ENCODE data around the gene CDH10. TPM values are rescaled to one million over a fixed set of nuclear protein-coding genes. Genes with fewer than 3 reads are reported as not detected.

CDH10 gene
- total RNA-seq, 3 donors from 2014 or later (not counting 1 experiment from before 2014, with no cell fraction given) = not detected

DNA sequence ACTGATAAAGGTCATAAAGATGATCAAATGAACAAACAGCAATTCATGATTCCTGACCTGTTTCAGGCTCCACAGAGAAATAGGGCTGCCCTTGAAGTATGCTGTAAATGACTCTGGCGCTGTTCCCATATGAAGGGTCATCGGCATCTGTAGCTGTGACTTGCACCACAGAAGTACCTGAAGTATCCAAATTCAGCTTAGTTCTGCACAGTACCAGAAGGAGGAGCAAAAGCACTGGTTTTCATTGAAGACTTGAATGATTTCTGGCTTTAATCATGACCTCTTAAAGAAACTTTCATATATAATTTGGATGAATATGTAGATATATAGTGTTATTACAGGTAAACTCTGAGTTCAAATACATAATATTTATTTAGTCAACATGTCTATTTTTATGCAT, 109.1 kb downstream of the CDH10 start:
- Mint-ChIP-seq H3K4me3 (no peak overlapping the region), H3K4me1 (no peaks in the 10 kb centered on the region), H3K9me3 (peaks cover 0 to 7% of the 10 kb centered on the region in 2 donors), H3K27me3 (ENCODE audit: low read depth in 2 of 2) (no peaks in the 10 kb centered on the region), H3K27ac (no peak overlapping the region), H3K36me3 (no peaks in the 10 kb centered on the region)
- DNase-seq (no peak), ATAC-seq (no peak)
- TF ChIP-seq, protein P1, sequence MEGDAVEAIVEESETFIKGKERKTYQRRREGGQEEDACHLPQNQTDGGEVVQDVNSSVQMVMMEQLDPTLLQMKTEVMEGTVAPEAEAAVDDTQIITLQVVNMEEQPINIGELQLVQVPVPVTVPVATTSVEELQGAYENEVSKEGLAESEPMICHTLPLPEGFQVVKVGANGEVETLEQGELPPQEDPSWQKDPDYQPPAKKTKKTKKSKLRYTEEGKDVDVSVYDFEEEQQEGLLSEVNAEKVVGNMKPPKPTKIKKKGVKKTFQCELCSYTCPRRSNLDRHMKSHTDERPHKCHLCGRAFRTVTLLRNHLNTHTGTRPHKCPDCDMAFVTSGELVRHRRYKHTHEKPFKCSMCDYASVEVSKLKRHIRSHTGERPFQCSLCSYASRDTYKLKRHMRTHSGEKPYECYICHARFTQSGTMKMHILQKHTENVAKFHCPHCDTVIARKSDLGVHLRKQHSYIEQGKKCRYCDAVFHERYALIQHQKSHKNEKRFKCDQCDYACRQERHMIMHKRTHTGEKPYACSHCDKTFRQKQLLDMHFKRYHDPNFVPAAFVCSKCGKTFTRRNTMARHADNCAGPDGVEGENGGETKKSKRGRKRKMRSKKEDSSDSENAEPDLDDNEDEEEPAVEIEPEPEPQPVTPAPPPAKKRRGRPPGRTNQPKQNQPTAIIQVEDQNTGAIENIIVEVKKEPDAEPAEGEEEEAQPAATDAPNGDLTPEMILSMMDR (IDR thresholded peaks at IDR 0.05) = no peak
- intact Hi-C loops (cut with micrococcal nuclease) = no loop called here
- peaks cover 3% of the 10 kb centered on the region for H3K9me3 ChIP-seq (ENCODE audit: control insufficient read depth, insufficient read depth, low read length)
- whole genome bisulfite sequencing (ENCODE audit: insufficient coverage) = 89% methylated on average over 2 of the region's 2 CpGs
- no peak overlapping the region for H3K27ac ChIP-seq (ENCODE audit: low read length)
- no peaks in the 10 kb centered on the region for H3K4me1 ChIP-seq (ENCODE audit: control insufficient read depth, insufficient read depth, low read length)
- no peak overlapping the region for H3K4me3 ChIP-seq (ENCODE audit: low read length)
- no peaks in the 10 kb centered on the region for H3K27me3 ChIP-seq (ENCODE audit: control insufficient read depth, insufficient read depth, low read length)
- no peaks in the 10 kb centered on the region for H3K36me3 ChIP-seq (ENCODE audit: control insufficient read depth, insufficient read depth, low read length)

DNA sequence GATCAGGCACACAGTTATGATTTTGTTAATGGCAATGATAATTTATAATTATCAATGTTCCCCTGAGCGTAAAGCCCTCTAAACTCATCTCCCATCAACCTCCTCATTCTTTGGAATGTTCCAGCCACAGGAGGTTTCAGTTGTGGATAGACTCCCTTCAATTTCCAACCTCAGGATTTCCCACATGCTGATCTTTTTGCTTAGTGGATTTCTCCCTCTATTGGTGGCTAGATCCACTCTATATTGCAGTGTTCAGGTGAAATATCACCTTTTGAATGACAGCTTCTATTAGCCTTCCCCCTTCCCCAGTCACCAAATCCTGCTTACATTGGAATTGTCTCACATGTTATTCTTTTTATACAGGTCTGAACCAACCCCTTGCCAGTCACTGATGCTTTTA, 113.9 kb downstream of the CDH10 start:
- Mint-ChIP-seq H3K27ac (no peak overlapping the region), H3K9me3 (peaks cover 7 to 12% of the 10 kb centered on the region in 2 donors), H3K4me3 (no peak overlapping the region), H3K27me3 (ENCODE audit: low read depth in 2 of 2) (no peaks in the 10 kb centered on the region), H3K36me3 (no peaks in the 10 kb centered on the region), H3K4me1 (no peaks in the 10 kb centered on the region)
- intact Hi-C loops (cut with micrococcal nuclease) = no loop called here
- Histone ChIP-seq H3K4me1 (ENCODE audit: control insufficient read depth, insufficient read depth, low read length) (no peaks in the 10 kb centered on the region), H3K36me3 (ENCODE audit: control insufficient read depth, insufficient read depth, low read length) (no peaks in the 10 kb centered on the region), H3K4me3 (ENCODE audit: low read length) (no peak overlapping the region), H3K27me3 (ENCODE audit: control insufficient read depth, insufficient read depth, low read length) (no peaks in the 10 kb centered on the region), H3K27ac (ENCODE audit: low read length) (no peak overlapping the region), H3K9me3 (ENCODE audit: control insufficient read depth, insufficient read depth, low read length) (peaks cover 3% of the 10 kb centered on the region)
- ATAC-seq = no peak
- 75% methylated on average over 1 of the region's 1 CpG for WGBS (ENCODE audit: insufficient coverage)
- TF ChIP-seq, protein P1 (IDR thresholded peaks at IDR 0.05) = no peak
- no peak for DNase-seq

DNA sequence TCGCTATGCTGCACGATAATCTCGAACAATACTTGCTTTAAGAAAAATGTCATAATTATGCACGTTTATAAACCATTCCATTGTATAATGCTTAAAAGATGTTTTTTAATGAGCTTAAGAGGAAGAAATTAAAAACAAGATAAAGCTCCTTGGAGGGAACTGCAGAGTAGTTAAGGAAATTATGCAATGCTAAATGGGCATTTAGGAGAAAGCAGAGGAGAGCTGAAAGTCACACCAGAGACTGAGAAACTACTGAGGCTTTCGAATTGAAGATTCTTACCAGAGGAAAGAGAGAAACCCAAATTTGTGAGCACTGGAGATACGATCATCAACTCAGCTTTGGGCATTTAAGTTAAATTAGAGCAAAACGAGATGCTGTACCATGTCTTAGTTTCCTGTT, 119.4 kb downstream of the CDH10 start:
- H3K36me3 ChIP-seq (ENCODE audit: control insufficient read depth, insufficient read depth, low read length) = no peaks in the 10 kb centered on the region
- TF ChIP-seq, protein P1 (IDR thresholded peaks at IDR 0.05) = no peak
- H3K4me1 ChIP-seq (ENCODE audit: control insufficient read depth, insufficient read depth, low read length) = no peaks in the 10 kb centered on the region
- no peaks in the 10 kb centered on the region for H3K9me3 ChIP-seq (ENCODE audit: control insufficient read depth, insufficient read depth, low read length)
- no peaks in the 10 kb centered on the region for H3K4me1 Mint-ChIP-seq
- H3K27ac Mint-ChIP-seq = no peak overlapping the region
- WGBS (ENCODE audit: insufficient coverage) = 53% methylated on average over 3 of the region's 7 CpGs
- H3K9me3 Mint-ChIP-seq = peaks cover 9 to 20% of the 10 kb centered on the region in 2 donors
- H3K27ac ChIP-seq (ENCODE audit: low read length) = no peak overlapping the region
- H3K27me3 Mint-ChIP-seq (ENCODE audit: low read depth in 2 of 2) = no peaks in the 10 kb centered on the region
- no peak overlapping the region for H3K4me3 Mint-ChIP-seq
- ATAC-seq (no peak), DNase-seq (no peak)
- H3K4me3 ChIP-seq (ENCODE audit: low read length) = no peak overlapping the region
- no peaks in the 10 kb centered on the region for H3K27me3 ChIP-seq (ENCODE audit: control insufficient read depth, insufficient read depth, low read length)
- intact Hi-C loops (cut with micrococcal nuclease) = no loop called here
- H3K36me3 Mint-ChIP-seq = no peaks in the 10 kb centered on the region

DNA sequence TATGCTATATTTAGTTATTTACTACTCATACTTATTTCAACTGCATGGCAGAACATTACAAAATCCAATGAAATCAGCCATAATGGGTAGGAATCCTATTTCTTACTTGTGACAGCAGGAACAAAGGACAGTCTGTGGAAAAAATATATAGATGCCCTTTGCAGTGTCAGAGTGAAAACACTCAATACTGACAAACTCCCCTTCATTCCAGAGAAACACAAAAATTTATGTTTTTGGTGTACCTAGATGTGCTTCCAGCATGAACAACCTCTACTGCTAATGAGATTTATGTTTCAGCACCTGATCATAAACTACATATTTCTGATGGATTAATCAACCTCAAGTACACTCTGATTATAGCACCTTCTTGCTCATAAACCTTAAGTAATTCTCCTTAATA, 132.4 kb downstream of the CDH10 start:
- TF ChIP-seq, protein P1 (IDR thresholded peaks at IDR 0.05) = no peak
- peaks cover 8 to 13% of the 10 kb centered on the region in 2 donors for H3K9me3 Mint-ChIP-seq
- no peak for DNase-seq
- Histone ChIP-seq H3K27ac (ENCODE audit: low read length) (no peak overlapping the region), H3K9me3 (ENCODE audit: control insufficient read depth, insufficient read depth, low read length) (no peaks in the 10 kb centered on the region), H3K27me3 (ENCODE audit: control insufficient read depth, insufficient read depth, low read length) (no peaks in the 10 kb centered on the region), H3K4me1 (ENCODE audit: control insufficient read depth, insufficient read depth, low read length) (no peaks in the 10 kb centered on the region), H3K4me3 (ENCODE audit: low read length) (no peak overlapping the region), H3K36me3 (ENCODE audit: control insufficient read depth, insufficient read depth, low read length) (no peaks in the 10 kb centered on the region)
- H3K36me3 Mint-ChIP-seq = no peaks in the 10 kb centered on the region
- no peak for ATAC-seq
- intact Hi-C loops (cut with micrococcal nuclease) = no loop called here
- H3K4me3 Mint-ChIP-seq = no peak overlapping the region
- H3K4me1 Mint-ChIP-seq = no peaks in the 10 kb centered on the region
- no peak overlapping the region for H3K27ac Mint-ChIP-seq
- H3K27me3 Mint-ChIP-seq (ENCODE audit: low read depth in 2 of 2) = no peaks in the 10 kb centered on the region

Measured in natural killer cell (primary cell).